Measurements from ENCODE around the gene TRIM24.
"Not testable (repeated sequence)": the region's sequence is repeated elsewhere in the genome, so short reads cannot be mapped to it uniquely, and the experiment has no call there.

Gene TRIM24

GRCh38 chr7:138460649-138461607 is 869 bp downstream of the TRIM24 start:
- H3K4me3 ChIP-seq (replicated peaks; ENCODE audit: insufficient read depth, low read length): peak overlapping the region; percentile 81
- H3K27me3 ChIP-seq (ENCODE audit: insufficient read depth, poor library complexity, severe bottlenecking): no peaks in the 10 kb centered on the region
- TF ChIP-seq CTCF (IDR thresholded peaks at IDR 0.05; ENCODE audit: insufficient read depth, low read length) (no peak), REST (IDR thresholded peaks at IDR 0.05; ENCODE audit: insufficient replicate concordance, low read depth) (peak; percentile 19)
- peak in 1 of 2 experiments; percentile 58 for DNase-seq (ENCODE audit: low read depth in 1 of 2, low spot score in 1 of 2)
- H3K27ac ChIP-seq (replicated peaks): peak overlapping the region; percentile 94

- not testable (repeated sequence) for H3K27ac ChIP-seq (replicated peaks); DNase-seq (ENCODE audit: low read depth in 1 of 2, low spot score in 1 of 2); H3K4me3 ChIP-seq (replicated peaks; ENCODE audit: insufficient read depth, low read length); H3K27me3 ChIP-seq (ENCODE audit: insufficient read depth, poor library complexity, severe bottlenecking)
Observed at GRCh38 chr7:138463291-138463618, 3.2 kb downstream of the TRIM24 start.

GRCh38 chr7:138465046-138465445 is 5.0 kb downstream of the TRIM24 start:
- TF ChIP-seq REST (IDR thresholded peaks at IDR 0.05; ENCODE audit: insufficient replicate concordance, low read depth) (no peak), GABPA (IDR thresholded peaks at IDR 0.05; ENCODE audit: low read depth) (no peak), CTCF (IDR thresholded peaks at IDR 0.05; ENCODE audit: insufficient read depth, low read length) (no peak)
- H3K27ac ChIP-seq (replicated peaks): no peak overlapping the region

GRCh38 chr7:138466069-138466756 is 6.2 kb downstream of the TRIM24 start:
- not testable (repeated sequence) for DNase-seq (ENCODE audit: low read depth in 1 of 2, low spot score in 1 of 2); H3K4me3 ChIP-seq (replicated peaks; ENCODE audit: insufficient read depth, low read length); H3K27ac ChIP-seq (replicated peaks); H3K27me3 ChIP-seq (ENCODE audit: insufficient read depth, poor library complexity, severe bottlenecking)

More at GRCh38 chr7:138465046-138465445, 5.0 kb downstream of the TRIM24 start:
- H3K27me3 ChIP-seq (ENCODE audit: insufficient read depth, poor library complexity, severe bottlenecking): no peaks in the 10 kb centered on the region
- no peak for DNase-seq (ENCODE audit: low read depth in 1 of 2, low spot score in 1 of 2)
- H3K4me3 ChIP-seq (replicated peaks; ENCODE audit: insufficient read depth, low read length): no peak overlapping the region
